ENCODE results near the gene IL17D.
"Not testable (repeated sequence)": the region's sequence is repeated elsewhere in the genome, so short reads cannot be mapped to it uniquely, and the experiment has no call there.

IL17D gene, protein sequence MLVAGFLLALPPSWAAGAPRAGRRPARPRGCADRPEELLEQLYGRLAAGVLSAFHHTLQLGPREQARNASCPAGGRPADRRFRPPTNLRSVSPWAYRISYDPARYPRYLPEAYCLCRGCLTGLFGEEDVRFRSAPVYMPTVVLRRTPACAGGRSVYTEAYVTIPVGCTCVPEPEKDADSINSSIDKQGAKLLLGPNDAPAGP

DNA sequence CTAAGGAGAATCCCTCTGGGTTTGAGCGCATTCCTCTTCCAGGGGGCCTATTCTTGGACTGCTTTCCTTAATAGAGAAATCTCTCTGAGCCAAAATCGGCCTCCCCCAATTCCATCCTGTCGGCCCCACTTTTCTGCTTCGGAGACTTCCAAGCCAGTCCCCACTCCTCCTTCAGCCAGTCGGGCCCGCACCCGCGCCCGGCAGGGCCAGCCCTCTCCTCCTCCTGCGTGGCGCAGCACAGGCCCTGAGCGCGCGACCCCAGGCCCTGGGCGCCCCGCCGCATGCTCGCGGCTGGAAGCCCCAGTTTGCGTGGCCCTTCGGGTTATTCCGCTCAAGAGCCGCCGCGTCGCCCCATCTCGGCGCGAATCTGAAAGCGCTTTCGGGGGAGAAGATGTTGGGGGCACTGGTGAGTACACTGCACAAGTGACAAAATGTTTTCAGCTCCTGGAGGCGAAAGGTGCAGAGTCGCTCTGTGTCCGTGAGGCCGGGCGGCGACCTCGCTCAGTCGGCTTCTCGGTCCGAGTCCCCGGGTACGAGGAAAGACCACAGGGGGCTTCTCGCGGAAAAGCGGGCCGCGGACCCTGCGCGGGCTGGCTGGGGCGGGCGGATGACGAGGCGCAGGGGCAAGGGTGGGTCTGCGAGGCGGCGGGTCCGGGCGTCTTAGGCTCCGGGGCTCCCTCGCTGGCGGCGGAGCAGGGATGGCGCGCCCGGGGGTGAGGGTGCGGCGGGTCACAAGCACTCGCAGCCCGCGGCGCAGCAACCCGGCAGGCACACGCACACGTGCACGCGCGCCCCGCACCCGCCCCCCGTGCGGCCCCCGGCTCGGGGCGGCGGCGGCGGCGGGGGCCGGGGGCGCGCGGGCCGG is at the start of gene IL17D:
IL17D (plus strand) TSS at position 785 of the 865 bp plus-strand sequence. CDS start 303 bp downstream, outside the sequence.
- no peak for DNase-seq (ENCODE audit: extremely low read depth in 1 of 2, low read depth in 1 of 2)

DNA sequence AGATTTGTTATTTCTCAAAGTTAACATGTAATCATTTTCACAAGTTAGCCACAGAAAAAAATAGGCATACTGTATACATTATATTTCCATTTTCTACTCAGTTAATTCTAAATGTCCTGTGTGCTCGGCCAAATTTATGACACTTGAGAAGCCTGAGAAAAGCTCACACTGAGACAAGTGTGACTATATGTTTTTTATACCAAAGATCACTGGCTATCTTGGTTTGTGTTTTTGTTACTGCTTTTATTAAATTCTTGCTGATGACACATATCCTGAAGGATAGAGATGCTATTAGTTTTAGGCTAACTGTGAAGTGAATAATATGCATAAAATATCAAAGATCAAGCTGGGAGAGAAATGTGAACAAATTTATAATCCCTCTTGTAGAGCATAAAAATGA is 49.3 kb upstream of the IL17D start:
- DNase-seq (ENCODE audit: extremely low read depth in 1 of 2, low read depth in 1 of 2) = no peak

DNA sequence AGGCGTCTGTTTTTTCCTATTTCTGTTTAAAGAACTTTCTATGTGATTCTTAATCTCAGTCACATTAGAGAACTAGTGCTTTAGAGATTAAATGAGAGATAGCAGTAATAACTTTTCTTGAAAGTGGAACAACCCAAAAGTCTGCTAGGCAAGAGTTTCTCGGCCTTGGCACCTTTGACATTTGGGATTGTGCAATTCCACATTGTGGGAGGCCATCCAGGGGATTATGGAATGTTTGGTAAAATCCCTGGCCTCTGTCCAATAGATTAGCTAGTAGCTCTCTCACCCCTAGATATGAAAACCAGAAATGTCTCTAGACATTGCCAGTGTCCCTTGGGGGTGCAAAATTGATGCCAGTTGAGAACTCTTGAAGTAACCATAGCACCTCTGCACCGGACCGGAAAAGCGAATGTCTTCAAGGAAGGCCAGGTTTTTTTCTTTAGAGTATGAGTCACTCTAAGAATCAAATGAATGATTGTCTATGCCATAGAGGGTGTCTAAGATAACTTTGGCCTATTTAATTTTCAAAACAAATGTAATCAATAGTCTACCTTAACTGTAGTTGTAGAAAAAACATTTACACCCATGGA is 45.0 kb upstream of the IL17D start:
- no peak for DNase-seq (ENCODE audit: extremely low read depth in 1 of 2, low read depth in 1 of 2)

DNA sequence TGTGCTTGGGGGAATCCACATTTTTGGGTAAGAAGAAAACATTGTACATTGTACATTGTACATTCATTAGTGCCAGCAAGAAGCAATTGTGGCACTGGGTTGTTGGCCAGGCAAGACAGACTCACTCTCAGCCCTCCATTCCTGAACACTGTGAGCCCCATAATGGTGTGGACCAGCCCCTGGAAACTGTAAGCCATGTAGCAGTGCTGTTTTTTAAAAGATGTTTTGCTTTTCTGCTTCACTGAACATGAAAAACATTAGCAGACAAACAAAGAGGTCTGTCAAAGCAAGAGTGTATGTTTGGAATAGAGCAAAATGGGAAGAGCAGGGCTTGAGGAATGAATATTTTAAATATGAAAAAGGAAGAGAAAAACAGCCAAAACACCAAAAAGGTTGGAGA is 39.1 kb upstream of the IL17D start:
- no peak for DNase-seq (ENCODE audit: extremely low read depth in 1 of 2, low read depth in 1 of 2)

DNA sequence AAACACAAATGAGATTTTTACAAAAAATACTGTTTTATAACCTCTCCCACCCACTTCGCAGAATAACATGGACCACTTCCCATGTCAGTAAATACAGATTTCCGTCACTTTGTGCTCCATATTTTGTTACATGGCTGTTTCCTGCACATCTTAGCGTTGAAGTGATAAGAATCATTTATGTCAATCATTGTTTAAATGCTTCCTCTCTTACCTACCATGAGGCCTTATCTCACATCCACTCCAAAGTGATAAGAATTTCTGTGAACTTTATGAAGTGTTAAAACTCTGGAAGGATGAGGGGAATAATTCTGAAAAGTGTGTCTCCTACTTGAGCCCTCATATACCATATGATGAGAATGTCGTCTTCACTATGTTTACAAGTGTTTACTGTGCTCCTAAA is 36.6 kb upstream of the IL17D start:
- no peak for DNase-seq (ENCODE audit: extremely low read depth in 1 of 2, low read depth in 1 of 2)

DNA sequence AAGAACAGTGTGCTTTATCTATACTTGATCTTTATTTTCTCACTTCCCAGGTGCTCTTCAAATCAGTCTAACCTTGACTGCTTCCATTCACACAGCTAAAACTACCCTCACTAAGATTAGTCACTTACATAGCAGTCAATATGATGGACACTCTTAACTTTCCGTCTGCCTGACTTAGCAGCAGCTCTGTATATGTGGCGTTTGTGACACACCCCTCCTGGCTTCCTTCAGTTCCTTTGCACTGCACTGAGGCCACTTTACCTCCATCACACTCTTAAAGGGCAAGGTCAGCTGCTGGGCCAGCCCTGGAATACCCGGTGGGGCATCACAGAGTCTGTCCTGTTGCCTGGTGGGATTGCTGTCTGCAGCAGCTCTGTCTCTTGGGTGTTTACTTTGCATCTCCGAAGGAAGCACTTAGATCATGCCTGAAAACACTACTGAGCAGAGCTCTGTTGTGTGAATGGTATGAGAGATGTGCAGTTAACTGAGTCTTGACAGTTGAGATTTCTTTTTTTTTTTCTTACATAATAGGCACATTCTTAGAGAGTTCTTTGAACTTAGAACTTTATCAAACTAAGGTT is 35.6 kb upstream of the IL17D start:
- no peak for DNase-seq (ENCODE audit: extremely low read depth in 1 of 2, low read depth in 1 of 2)

DNA sequence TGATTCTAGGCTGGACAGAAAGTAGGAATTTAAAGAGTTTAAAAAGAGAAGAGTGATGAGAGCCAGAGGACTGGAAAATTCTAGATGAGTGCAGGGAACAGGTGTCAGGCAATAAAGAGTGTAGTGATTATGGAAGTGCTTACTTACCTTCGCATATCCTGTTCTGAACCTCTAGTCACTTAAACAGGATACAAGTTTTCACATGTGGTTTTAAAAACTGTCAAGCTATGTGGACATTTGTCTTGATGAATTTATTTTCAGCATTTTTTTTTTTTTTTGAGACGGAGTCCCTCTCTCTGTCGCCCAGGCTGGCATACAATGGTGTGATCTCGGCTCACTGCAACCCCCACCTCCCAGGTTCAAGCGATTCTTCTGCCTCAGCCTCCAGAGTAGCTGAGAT is 34.3 kb upstream of the IL17D start:
- DNase-seq (ENCODE audit: extremely low read depth in 1 of 2, low read depth in 1 of 2) = no peak

DNA sequence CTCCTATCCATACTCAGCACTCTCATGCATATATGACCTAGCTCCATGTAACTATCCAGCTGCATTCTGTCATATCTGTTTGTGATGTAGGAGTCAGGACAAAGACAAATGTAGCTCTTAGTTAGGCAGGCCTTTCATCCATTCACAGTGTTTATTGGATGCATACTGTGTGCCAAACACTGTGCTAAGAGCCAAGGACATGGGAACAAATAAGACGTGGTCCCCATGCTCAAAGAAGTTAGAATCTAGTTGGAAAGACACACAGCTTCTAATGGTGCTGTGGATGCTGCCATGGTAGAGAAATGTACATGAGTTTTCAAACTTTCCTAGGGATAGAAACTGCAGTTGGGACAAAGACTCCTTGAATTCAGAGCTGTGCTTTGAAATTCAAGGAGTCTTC is 31.7 kb upstream of the IL17D start:
- no peak for DNase-seq (ENCODE audit: extremely low read depth in 1 of 2, low read depth in 1 of 2)

DNA sequence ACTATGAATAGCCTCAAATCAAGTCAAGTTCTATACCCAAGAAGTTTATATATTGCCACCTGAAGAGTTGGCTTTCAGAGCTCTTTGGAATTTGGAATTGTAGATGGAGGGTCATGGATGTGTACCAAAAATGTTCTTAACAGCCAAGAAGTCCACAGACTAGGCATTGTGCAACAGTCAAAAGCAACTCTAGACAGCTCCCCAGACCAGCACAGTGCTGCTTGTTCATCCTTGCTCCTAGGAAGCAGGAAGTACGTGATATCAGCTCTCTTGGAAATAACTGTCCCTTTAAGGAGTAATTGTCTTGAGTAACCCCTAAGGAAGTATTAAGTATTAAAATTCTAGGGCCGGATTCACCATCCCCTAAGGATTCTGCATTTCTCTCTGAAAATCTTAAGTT is 30.7 kb upstream of the IL17D start:
- no peak for DNase-seq (ENCODE audit: extremely low read depth in 1 of 2, low read depth in 1 of 2)

DNA sequence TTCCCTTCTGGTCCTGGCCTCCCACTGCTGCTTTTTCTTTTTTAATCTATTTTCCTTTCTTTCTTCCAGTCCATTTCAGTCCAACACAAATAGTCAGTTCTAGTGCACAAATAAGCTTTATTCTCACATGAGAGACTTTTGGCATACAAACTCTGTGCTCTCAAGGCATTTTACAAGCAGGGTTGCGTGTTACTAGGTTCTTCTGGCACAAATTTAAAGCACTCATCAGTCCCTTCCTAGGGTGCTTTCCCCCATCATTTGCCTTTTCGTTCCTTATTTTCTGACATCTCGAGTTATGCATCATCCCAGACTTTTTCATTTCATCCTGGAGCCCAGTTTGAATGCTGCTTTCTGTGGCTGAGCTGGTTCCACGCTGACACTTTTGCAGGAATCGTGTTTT is 29.8 kb upstream of the IL17D start:
- DNase-seq (ENCODE audit: extremely low read depth in 1 of 2, low read depth in 1 of 2) = no peak

DNA sequence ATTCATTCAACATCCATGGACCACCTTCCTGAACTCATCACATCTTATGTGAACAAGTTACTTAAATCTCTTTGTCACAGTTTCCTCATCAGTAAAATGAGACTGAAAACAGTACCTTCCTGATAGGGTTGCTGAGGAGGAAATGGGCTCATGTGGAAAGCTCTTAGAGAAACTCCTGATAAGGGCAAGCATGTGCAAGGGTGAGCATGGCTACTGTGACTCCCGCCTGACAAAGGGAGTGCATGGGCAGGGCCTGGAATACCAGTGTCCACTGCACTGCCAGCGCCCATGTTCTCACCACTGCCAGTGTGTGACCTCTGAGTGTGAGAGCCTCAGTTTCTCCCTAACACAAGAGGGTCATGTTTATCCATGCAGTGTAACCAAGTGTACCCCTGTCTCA is 27.3 kb upstream of the IL17D start:
- DNase-seq (ENCODE audit: extremely low read depth in 1 of 2, low read depth in 1 of 2) = no peak

DNA sequence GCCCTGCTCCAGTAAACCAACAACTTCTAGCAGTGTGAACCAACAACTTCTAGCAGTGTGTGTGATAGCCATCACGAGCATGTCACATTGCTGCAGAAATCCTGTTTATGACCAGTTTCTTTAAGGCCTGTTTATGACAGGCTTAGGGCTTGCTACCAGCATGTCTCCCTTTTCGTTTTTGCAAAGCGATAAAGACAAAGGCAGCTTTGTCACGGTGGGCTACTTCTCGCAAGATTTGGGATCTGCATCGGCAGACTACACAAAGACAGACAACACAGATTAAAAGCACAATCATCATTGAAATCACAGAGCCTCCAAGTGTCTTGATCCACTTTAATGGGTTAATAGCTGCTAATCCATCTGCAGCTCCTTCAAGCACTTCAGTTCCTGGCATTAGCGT is 24.9 kb upstream of the IL17D start:
- DNase-seq (ENCODE audit: extremely low read depth in 1 of 2, low read depth in 1 of 2) = not testable (repeated sequence)

DNA sequence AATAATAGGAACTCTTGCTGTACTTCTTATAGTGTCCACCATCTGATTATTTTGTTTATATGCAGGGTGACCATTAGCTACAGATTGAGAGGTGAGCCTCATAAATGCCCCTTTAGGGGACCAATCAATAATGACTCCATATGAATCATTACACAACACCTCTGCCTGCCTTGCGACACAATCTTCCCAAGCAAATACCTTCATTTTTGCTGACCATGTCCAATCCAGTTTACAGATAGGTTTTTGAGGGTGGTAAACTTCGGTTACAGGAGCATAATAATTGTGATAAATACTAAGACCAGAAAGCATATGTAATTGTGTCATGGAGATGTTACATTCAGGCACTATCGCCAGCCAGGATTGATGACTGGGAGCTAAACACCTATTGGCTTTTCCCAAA is 23.6 kb upstream of the IL17D start:
- DNase-seq (ENCODE audit: extremely low read depth in 1 of 2, low read depth in 1 of 2) = no peak

DNA sequence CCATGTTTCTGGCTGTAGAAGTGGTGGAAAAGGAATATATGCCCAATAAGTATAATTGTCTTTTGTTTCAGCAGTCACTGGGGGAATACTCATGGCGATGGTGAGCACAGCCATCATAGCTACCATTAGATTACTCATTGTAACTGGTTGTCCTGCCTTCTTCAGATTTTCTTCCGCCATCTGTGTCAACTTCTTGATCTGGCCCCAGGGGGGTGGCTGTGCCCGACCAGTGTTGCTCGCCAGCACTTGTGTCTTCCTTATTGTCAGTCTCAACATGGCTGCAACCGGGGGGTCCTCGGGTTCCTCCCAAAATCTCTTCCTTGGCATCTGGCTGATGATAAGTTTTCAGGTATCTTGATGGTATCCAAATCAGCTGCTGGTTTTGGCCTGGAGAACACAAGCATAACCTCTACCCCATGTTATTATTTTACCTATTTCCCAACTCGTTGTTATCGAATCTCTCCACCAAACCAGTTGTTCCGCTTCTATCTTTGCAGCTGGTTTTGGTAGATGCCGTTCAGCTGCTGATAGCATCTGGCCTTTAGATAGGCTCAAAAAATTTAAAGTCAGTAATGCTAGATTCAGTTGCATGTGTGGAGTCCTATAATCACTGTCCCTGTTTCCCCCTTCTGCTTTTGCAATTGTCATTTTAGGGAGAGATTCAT is 23.0 kb upstream of the IL17D start:
- no peak for DNase-seq (ENCODE audit: extremely low read depth in 1 of 2, low read depth in 1 of 2)

DNA sequence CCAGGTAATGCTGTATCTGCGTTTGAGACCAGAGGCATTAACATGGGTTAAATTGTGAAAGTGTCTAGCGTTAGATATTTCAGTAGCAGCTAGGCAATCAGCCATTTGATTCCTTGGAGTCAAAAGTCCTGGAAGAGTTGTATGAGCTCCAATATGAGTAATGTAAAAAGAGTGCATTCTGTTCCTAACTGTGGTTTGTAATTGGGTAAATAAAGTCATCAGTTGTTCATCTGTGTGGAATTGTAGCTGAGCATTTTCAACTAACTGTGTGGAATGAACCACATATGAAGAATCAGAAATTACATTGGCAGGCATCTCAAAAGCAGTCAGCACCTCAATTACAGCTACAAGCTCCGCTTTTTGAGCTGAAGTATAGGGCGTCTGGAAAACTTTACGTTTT is 22.0 kb upstream of the IL17D start:
- DNase-seq (ENCODE audit: extremely low read depth in 1 of 2, low read depth in 1 of 2) = not testable (repeated sequence)

DNA sequence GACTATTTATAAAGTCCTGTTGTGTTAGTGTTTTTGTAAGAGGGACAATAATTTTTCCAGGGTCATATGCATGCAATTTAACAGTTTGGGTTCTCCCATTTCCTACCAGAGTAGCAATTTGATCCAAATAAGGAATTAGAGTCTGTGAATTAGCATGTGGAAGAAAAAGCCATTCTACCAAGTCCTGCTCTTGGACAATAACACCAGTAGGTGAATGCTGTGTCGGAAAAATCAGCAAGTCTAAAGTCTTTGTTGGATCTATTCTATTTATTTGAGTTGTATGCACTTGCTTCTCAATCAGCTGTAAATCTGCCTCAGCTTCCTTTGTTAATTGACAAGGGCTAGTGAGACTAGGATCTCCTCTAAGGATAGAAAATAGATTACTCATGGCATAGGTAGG is 21.4 kb upstream of the IL17D start:
- DNase-seq (ENCODE audit: extremely low read depth in 1 of 2, low read depth in 1 of 2) = no peak

DNA sequence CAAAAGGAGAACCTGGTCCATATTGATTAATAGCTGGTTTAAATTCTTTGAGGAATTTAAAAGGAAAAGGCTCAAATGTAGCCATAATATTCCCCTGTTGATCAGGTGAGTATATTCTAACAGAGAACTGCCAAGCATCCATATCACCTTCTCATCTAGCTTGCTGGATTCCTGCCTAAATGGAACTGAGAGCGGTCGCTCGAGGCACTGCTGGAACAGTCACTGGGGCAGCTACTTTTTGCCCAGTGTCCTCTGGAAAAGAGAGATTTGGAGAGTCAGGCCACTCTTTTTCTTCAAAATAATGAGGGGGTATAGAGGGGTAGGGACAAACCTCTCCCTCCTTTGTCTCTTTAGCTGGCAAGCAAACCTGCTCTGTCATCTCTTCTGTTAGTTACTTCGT is 19.5 kb upstream of the IL17D start:
- no peak for DNase-seq (ENCODE audit: extremely low read depth in 1 of 2, low read depth in 1 of 2)

DNA sequence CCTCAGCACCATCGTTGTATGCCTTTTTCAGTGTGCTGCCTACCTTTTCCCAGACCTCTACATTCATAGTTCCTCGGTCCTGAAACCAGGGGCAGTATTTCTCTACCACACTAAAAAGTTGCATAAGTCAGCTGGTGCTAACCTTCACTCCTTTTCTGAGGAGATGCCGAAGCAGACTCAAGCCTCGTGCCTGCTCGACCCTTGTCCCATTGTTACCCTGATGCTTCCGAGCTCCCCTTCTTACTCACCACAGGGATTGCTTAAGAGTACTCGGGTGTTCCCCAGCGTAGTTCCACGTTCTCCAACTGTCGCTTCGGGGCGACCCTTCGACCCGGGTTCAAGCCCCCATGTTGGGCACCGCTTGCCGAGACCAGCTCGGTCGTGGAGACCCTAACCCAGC is 19.0 kb upstream of the IL17D start:
- DNase-seq (ENCODE audit: extremely low read depth in 1 of 2, low read depth in 1 of 2) = no peak

DNA sequence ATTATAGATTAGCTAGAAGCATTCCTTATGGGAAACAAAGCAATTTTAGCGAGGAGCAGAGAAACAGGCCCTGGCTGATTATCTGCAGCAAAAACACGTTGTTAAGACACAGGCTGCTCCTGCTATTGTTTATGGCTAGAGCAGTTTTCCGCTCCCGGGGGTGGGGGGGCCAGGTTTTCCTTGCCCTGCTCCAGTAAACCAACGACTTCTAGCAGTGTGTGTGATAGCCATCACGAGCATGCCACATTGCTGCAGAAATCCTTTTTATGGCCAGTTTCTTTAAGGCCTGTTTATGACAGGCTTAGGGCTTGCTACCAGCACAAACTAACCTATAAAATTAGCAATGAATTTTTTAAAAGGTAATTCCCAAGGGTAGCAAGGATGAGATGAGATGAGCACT is 18.4 kb upstream of the IL17D start:
- DNase-seq (ENCODE audit: extremely low read depth in 1 of 2, low read depth in 1 of 2) = no peak

DNA sequence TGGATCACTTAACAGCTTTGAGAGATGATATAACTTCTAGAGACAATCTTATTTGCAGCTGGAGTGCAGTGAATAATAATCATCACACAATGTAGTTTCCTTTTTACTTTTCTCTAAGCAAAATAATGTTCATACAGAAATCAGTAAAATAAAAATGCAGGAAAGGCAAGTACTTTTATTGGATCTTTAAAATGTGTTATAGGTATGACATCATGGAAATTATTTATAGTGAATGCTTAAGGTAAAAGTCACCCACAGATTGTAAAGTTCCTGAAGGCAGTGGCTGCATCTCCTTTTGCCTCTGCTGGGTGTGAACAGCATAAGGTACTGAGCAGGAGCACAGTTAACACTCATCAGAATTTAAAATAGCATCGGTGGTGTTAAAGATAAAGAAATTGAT is 17.3 kb upstream of the IL17D start:
- DNase-seq (ENCODE audit: extremely low read depth in 1 of 2, low read depth in 1 of 2) = no peak

DNA sequence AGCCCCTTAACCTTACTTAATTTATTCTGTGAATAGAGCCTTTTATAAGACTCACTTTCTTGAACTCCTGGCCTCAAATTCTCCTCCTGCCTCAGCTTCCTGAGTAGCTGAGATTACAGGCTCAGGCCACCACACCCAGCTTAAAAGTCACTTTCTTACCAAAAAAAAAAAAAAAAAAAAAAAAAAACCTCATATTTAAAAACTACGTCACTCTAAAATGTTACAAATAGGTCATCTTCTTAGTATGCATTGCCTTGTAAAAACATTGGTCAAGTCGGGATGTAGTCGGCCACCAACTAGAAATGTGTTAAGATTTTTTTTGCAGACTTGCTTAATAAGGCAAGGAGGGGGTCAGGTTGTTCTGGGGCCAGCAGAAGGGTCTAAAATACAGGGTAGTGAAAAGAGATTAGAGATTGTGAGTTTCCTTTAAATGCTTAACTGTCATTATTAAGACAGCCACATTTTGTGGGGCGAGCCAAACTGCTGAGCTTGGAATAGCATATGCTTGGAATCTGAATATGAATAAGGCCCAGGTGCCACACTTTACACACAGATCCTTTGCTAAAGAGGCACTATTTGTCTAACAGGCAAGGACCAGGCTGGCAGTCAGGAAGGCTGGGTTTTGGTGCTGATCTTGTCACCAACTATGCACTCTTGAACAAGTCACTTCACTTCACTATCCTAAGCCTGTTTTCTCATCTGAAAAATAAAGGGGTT is 16.5 kb upstream of the IL17D start:
- no peak for DNase-seq (ENCODE audit: extremely low read depth in 1 of 2, low read depth in 1 of 2)

Data from stimulated activated CD8-positive, alpha-beta memory T cell treated with anti-CD3 and anti-CD28 coated beads, Interleukin-7, amount 100 ng/mL, for 48 hours (primary cell).